Duodenal mucosa (tissue), 2 donors: ENCODE results near the gene CUX1.
"Not testable (repeated sequence)": the region's sequence is repeated elsewhere in the genome, so short reads cannot be mapped to it uniquely, and the experiment has no call there.

Experiments
- H3K27ac ChIP-seq: one replicate; pipeline ENCODE4 v1.7.0; 2013; ENCODE audit warnings: low read depth, low read length
- H3K27me3 ChIP-seq, 2 donors: one replicate each; pipeline ENCODE4 v1.7.0; 2013; ENCODE audit warnings: low read length in 2 of 2, control low read depth in 1 of 2; ENCODE audit not compliant: insufficient read depth in 2 of 2, control insufficient read depth in 1 of 2
- H3K36me3 ChIP-seq, 2 donors: one replicate each; pipeline ENCODE4 v1.7.0; 2013; ENCODE audit warnings: low read length in 2 of 2, control low read depth in 1 of 2; ENCODE audit not compliant: insufficient read depth in 2 of 2, control insufficient read depth in 1 of 2
- H3K4me1 ChIP-seq, 2 donors: one replicate each; pipeline ENCODE4 v1.7.0; 2013; ENCODE audit warnings: low read length in 2 of 2, control low read depth in 1 of 2; ENCODE audit not compliant: insufficient read depth in 2 of 2, control insufficient read depth in 1 of 2
- H3K4me3 ChIP-seq, 2 donors: one replicate each; pipeline ENCODE4 v1.7.0; 2013; ENCODE audit warnings: low read length in 2 of 2, low read depth in 1 of 2
- H3K9ac ChIP-seq, 2 donors: one replicate each; pipeline ENCODE4 v1.7.0; 2013; ENCODE audit warnings: low read length in 2 of 2, low read depth in 1 of 2
- H3K9me3 ChIP-seq, 2 donors: one replicate each; pipeline ENCODE4 v1.7.0; 2013; ENCODE audit warnings: low read length in 2 of 2, control low read depth in 1 of 2; ENCODE audit not compliant: control insufficient read depth in 1 of 2

CUX1 gene

GRCh38 chr7:101835136-101835535, 17.7 kb downstream of the CUX1 start:
- Histone ChIP-seq H3K9ac (no peak overlapping the region), H3K4me3 (no peak overlapping the region), H3K36me3 (no peaks in the 10 kb centered on the region), H3K27ac (no peak overlapping the region), H3K4me1 (no peaks in the 10 kb centered on the region), H3K27me3 (no peaks in the 10 kb centered on the region), H3K9me3 (no peaks in the 10 kb centered on the region)

GRCh38 chr7:101837433-101837832, 20.0 kb downstream of the CUX1 start:
- not testable (repeated sequence) for H3K9ac ChIP-seq

GRCh38 chr7:101838837-101839483, 21.5 kb downstream of the CUX1 start:
- H3K27ac ChIP-seq: no peak overlapping the region
- no peaks in the 10 kb centered on the region for H3K9me3 ChIP-seq
- no peak overlapping the region for H3K4me3 ChIP-seq
- no peaks in the 10 kb centered on the region for H3K4me1 ChIP-seq
- no peak overlapping the region for H3K9ac ChIP-seq
- H3K36me3 ChIP-seq: no peaks in the 10 kb centered on the region
- no peaks in the 10 kb centered on the region for H3K27me3 ChIP-seq

More at GRCh38 chr7:101837433-101837832, 20.0 kb downstream of the CUX1 start:
- not testable (repeated sequence) for H3K4me1 ChIP-seq, H3K4me3 ChIP-seq, H3K9me3 ChIP-seq, H3K27ac ChIP-seq, H3K36me3 ChIP-seq, H3K27me3 ChIP-seq

DNA sequence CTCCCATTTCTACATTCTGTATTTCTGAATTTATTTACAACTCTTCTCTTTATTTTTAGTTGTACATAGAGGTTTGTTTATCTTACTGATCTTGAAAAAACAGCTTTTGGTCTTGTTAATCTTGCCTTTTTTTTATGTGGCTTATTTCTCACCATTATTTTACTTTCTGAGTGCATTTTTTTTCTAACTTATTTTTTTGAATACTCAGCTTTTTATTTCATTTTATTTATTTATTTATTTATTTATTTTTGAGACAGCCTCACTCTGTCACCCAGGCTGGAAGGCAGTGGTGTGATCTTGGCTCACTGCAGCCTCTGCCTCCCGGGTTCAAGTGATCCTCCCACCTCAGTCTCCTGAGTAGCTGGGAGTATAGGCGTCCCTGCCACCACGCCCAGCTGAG, 23.9 kb downstream of the CUX1 start:
- H3K9ac ChIP-seq: no peak overlapping the region
- no peaks in the 10 kb centered on the region for H3K27me3 ChIP-seq
- H3K36me3 ChIP-seq: no peaks in the 10 kb centered on the region
- H3K9me3 ChIP-seq: peaks cover under 1 to 4% of the 10 kb centered on the region in 2 donors
- no peak overlapping the region for H3K4me3 ChIP-seq
- H3K4me1 ChIP-seq: no peaks in the 10 kb centered on the region
- no peak overlapping the region for H3K27ac ChIP-seq

DNA sequence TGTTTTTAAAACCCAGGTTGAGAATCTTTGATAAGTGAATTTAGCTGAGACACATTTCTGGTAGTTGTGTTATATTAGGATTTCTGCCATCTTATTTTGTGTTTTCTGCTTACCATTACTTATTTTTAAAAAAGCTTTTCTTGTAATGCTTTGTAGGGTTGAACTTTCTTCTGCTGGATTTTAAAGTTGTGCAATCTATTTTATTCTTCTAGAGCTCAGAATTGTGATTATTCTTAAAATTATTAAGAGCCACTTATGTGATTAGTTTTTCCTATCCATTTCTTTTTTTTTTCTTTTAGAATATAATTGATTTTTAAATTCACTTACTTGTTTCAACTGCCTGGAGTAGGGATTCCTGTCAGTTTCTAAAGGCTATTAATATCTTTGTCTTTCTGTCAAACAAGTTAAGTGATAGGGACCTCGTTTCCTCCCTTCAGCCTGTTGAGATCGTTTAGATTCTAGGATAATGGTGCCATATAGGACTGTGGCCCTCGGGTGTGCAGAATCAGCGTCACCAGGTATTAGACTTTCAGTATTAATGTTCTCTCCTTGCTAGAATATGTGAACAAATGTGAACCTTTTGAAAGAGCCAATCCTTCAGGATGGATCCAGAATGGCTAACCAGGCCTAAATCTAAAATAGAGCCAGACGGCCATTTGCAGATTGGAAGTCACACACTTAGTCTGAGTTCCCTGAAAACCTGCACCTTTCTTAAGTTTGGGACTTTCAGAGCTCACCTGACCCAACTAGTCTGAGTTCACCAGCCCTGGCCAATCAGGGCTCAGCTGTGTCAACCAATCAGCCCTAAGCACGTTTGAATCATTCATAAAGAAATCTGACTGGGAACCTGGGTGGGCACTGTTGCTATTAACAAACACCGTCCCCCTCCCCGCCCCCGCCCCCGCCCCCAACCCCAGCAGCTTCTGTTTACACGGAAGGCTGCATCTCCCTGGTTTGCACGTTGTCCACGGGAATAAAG, 26.2 kb downstream of the CUX1 start:
- no peaks in the 10 kb centered on the region for H3K36me3 ChIP-seq
- H3K4me1 ChIP-seq: no peaks in the 10 kb centered on the region
- no peaks in the 10 kb centered on the region for H3K27me3 ChIP-seq
- H3K9me3 ChIP-seq: peaks cover 11 to 12% of the 10 kb centered on the region in 2 donors
- H3K27ac ChIP-seq: no peak overlapping the region
- H3K9ac ChIP-seq: no peak overlapping the region
- no peak overlapping the region for H3K4me3 ChIP-seq

DNA sequence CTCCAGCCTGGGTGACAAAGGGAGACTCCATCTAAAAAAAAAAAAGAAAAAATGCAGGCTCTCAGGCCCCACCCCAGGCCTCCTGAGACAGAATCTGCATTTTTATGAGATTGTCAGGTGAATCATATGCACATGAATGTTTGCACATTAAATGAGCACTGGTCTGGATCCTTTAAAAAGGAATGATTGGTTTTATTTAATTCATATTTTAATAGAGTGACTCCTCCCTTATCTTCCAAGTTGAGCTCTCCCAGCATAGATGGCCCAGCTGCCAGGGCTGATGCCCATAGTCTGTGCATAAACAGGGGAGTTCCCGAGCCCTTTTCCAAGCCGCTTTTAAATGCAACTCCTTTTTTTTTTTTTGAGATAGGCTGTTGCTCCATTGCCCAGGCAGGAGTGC, 28.5 kb downstream of the CUX1 start:
- Histone ChIP-seq H3K27me3 (no peaks in the 10 kb centered on the region), H3K9ac (no peak overlapping the region), H3K4me3 (no peak overlapping the region), H3K27ac (no peak overlapping the region), H3K36me3 (no peaks in the 10 kb centered on the region), H3K9me3 (peaks cover 11 to 12% of the 10 kb centered on the region in 2 donors), H3K4me1 (no peaks in the 10 kb centered on the region)

- Histone ChIP-seq H3K36me3 (no peaks in the 10 kb centered on the region), H3K27me3 (no peaks in the 10 kb centered on the region), H3K9me3 (peaks cover 11 to 12% of the 10 kb centered on the region in 2 donors), H3K4me3 (no peak overlapping the region), H3K4me1 (no peaks in the 10 kb centered on the region), H3K27ac (no peak overlapping the region), H3K9ac (no peak overlapping the region)
Measured at GRCh38 chr7:101846800-101847538, 29.5 kb downstream of the CUX1 start.

- no peak overlapping the region for H3K27ac ChIP-seq
Measured at GRCh38 chr7:101848208-101848951, 31.0 kb downstream of the CUX1 start.

DNA sequence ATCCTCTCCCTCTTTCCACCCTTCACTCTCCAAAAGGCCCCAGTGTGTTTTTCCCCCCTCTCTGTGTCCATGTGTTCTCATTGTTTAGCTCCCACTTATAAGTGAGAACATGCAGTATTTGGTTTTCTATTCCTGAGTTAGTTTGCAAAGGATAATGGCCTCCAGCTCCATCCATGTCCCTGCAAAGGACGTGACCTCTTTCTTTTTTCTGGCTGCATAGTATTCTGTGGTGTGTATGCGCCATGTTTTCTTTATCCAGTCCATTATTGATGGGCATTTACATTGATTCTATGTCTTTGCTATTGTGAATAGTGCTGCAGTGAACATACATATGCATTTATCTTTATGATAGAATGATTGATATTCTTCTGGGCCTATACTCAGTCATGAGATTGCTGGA, 31.9 kb downstream of the CUX1 start:
- H3K4me1 ChIP-seq, H3K36me3 ChIP-seq, H3K4me3 ChIP-seq, H3K27me3 ChIP-seq, H3K9ac ChIP-seq, H3K27ac ChIP-seq: not testable (repeated sequence)
- peaks cover 11 to 12% of the 10 kb centered on the region in 2 donors for H3K9me3 ChIP-seq

More at GRCh38 chr7:101848208-101848951, 31.0 kb downstream of the CUX1 start:
- peaks cover 11 to 12% of the 10 kb centered on the region in 2 donors for H3K9me3 ChIP-seq
- no peaks in the 10 kb centered on the region for H3K36me3 ChIP-seq
- H3K4me3 ChIP-seq: no peak overlapping the region
- H3K27me3 ChIP-seq: no peaks in the 10 kb centered on the region
- H3K9ac ChIP-seq: no peak overlapping the region
- no peaks in the 10 kb centered on the region for H3K4me1 ChIP-seq
